Caco-2 (cell line): ENCODE results near the gene EIF4E1B. TPM values are rescaled to one million over a fixed set of nuclear protein-coding genes. Genes with fewer than 3 reads are reported as not detected.

Experiments
- BruUV-seq: library from RNA; stranded (reverse); fragments of 400-500 nt; replicated peaks from 2 replicates; lab custom pipeline; 2021; lab: Mats Ljungman, UMichigan
- CTCF ChIA-PET: fragments of 300-600 bp; sonication (Branson Sonifier 250); formaldehyde crosslinking; loops from one replicate; lab custom pipeline; 2022; ENCODE audit warnings: antibody characterized with exemption; lab: Charles Lee
- POLR2A ChIA-PET: fragments of 300-600 bp; sonication (Branson Sonifier 250); formaldehyde crosslinking; loops from one replicate; lab custom pipeline; 2022; ENCODE audit warnings: antibody characterized with exemption; lab: Charles Lee
- DNase-seq, 2 experiments: peaks; one replicate each; pipeline versions ENCODE4 v3.0.0 to v3.0.0-alpha.2; 2020 to 2022
- H3K27me3 ChIP-seq: replicated peaks from 2 replicates; pipeline ENCODE4 v1.6.0; 2011; ENCODE audit warnings: low read length; ENCODE audit not compliant: control insufficient read depth, insufficient read depth
- H3K36me3 ChIP-seq: 2 replicates; pipeline ENCODE4 v1.5.1; 2011; ENCODE audit warnings: low read length; ENCODE audit not compliant: control insufficient read depth, insufficient read depth
- H3K4me1 ChIP-seq: fragments of 250-450 bp; sonication (Bioruptor Pico); 2 replicates; pipeline ENCODE4 v1.5.1; 2020; ENCODE audit warnings: mild to moderate bottlenecking
- H3K4me3 ChIP-seq: 2 replicates; pipeline ENCODE4 v1.5.1; 2011; ENCODE audit warnings: low read depth, mild to moderate bottlenecking, control low read depth, low read length
- H3K9me3 ChIP-seq: fragments of 250-450 bp; sonication (Bioruptor Pico); 2 replicates; pipeline ENCODE4 v1.5.1; 2020; ENCODE audit warnings: mild to moderate bottlenecking, moderate library complexity
- H3K27ac Mint-ChIP-seq: one replicate; pipeline ENCODE4 v1.8.0; 2022; ENCODE audit warnings: mixed read lengths; ENCODE audit not compliant: unreplicated experiment
- H3K27me3 Mint-ChIP-seq: one replicate; pipeline ENCODE4 v1.8.0; 2022; ENCODE audit warnings: mixed read lengths; ENCODE audit not compliant: insufficient read depth, unreplicated experiment
- H3K36me3 Mint-ChIP-seq: one replicate; pipeline ENCODE4 v1.8.0; 2022; ENCODE audit warnings: mild to moderate bottlenecking, mixed read lengths; ENCODE audit not compliant: insufficient read depth, unreplicated experiment
- H3K4me1 Mint-ChIP-seq: one replicate; pipeline ENCODE4 v1.8.0; 2022; ENCODE audit warnings: low read depth, mixed read lengths; ENCODE audit not compliant: unreplicated experiment
- H3K4me3 Mint-ChIP-seq: one replicate; pipeline ENCODE4 v1.8.0; 2022; ENCODE audit warnings: mild to moderate bottlenecking, moderate library complexity, mixed read lengths; ENCODE audit not compliant: unreplicated experiment
- H3K9me3 Mint-ChIP-seq: one replicate; pipeline ENCODE4 v1.8.0; 2022; ENCODE audit warnings: mixed read lengths; ENCODE audit not compliant: unreplicated experiment
- CTCF ChIP-seq, 2 experiments: fragments of 200-600 bp in 1 of 2; IDR thresholded peaks; 1 replicate in 1 of 2; 2 replicates in 1 of 2; pipeline versions ENCODE4 v1.5.1 to v1.8.0; 2011 to 2022; ENCODE audit warnings: antibody characterized with exemption in 1 of 2, control low read depth in 1 of 2, inconsistent platforms in 1 of 2, low read depth in 1 of 2, low read length in 1 of 2, mild to moderate bottlenecking in 1 of 2, moderate library complexity in 1 of 2; ENCODE audit not compliant: insufficient read depth in 1 of 2, severe bottlenecking in 1 of 2, unreplicated experiment in 1 of 2
- intact Hi-C: fragments of 100-400 bp; cut with micrococcal nuclease; formaldehyde crosslinking; loops from one replicate; pipeline ENCODE4 v1.10.0; 2022; ENCODE audit not compliant: unreplicated experiment
- total RNA-seq: library from RNA; stranded (reverse); gene quantifications from 2 replicates; pipeline ENCODE4 v1.2.3, GENCODE V29; 2022

The EIF4E1B gene
- total RNA-seq, 1 experiment from 2014 or later: not detected

- intact Hi-C loops: loop anchor here (2.0 to 5.0 kb wide), 3 partner anchors 151 to 451 kb away; partner anchors contain the start of gene UNC5A
- no peaks in the 10 kb centered on the region for H3K27me3 ChIP-seq
- no peaks in the 10 kb centered on the region for H3K9me3 ChIP-seq
- ChIA-PET POLR2A (interaction anchor here (0.6 kb wide), 1 partner anchor 345 kb away, joined by 4 read pairs; no protein-coding TSS in a partner anchor), CTCF (interaction anchor here (0.6 to 2.3 kb wide), 70 partner anchors 9 to 933 kb away, joined by 3 to 34 read pairs (median 4); partner anchors contain the start of genes EIF4E1B, HK3, RNF44 and SNCB)
- no peaks in the 10 kb centered on the region for H3K36me3 ChIP-seq
- H3K4me3 ChIP-seq: no peak overlapping the region
- H3K4me1 ChIP-seq: no peaks in the 10 kb centered on the region
- DNase-seq: peak; percentile 77 to 83
- H3K27me3 Mint-ChIP-seq: peaks cover 6% of the 10 kb centered on the region
- no peak overlapping the region for H3K4me3 Mint-ChIP-seq
- H3K36me3 Mint-ChIP-seq: no peaks in the 10 kb centered on the region
- no TSS peak for BruUV-seq
- TF ChIP-seq CTCF (IDR thresholded peaks at IDR 0.05; ENCODE audit: insufficient read depth in 1 of 2, low read depth in 1 of 2, low read length in 1 of 2, severe bottlenecking in 1 of 2, unreplicated experiment in 1 of 2): peak; percentile 97 to 98
- H3K27ac Mint-ChIP-seq: no peak overlapping the region
- no peaks in the 10 kb centered on the region for H3K9me3 Mint-ChIP-seq
- no peaks in the 10 kb centered on the region for H3K4me1 Mint-ChIP-seq
Observed at GRCh38 chr5:176660860-176661641, 30.6 kb downstream of the EIF4E1B start.

GRCh38 chr5:176661676-176662075, 31.2 kb downstream of the EIF4E1B start:
- Histone ChIP-seq H3K9me3 (no peaks in the 10 kb centered on the region), H3K4me1 (no peaks in the 10 kb centered on the region), H3K4me3 (no peak overlapping the region), H3K27me3 (no peaks in the 10 kb centered on the region), H3K36me3 (no peaks in the 10 kb centered on the region)
- H3K27me3 Mint-ChIP-seq: peaks cover 6% of the 10 kb centered on the region
- H3K27ac Mint-ChIP-seq: no peak overlapping the region
- no peaks in the 10 kb centered on the region for H3K9me3 Mint-ChIP-seq
- no peak overlapping the region for H3K4me3 Mint-ChIP-seq
- no peak for TF ChIP-seq CTCF (IDR thresholded peaks at IDR 0.05; ENCODE audit: insufficient read depth in 1 of 2, low read depth in 1 of 2, low read length in 1 of 2, severe bottlenecking in 1 of 2, unreplicated experiment in 1 of 2)
- no TSS peak for BruUV-seq
- CTCF ChIA-PET: interaction anchor here (0.7 to 2.2 kb wide), 13 partner anchors 8 to 932 kb away, joined by 3 to 34 read pairs (median 8); partner anchors contain the start of genes RNF44 and TSPAN17
- DNase-seq: no peak
- H3K4me1 Mint-ChIP-seq: no peaks in the 10 kb centered on the region
- POLR2A ChIA-PET: no interaction called here
- intact Hi-C loops: loop anchor here (2.0 to 5.0 kb wide), 3 partner anchors 151 to 451 kb away; partner anchors contain the start of gene UNC5A
- H3K36me3 Mint-ChIP-seq: no peaks in the 10 kb centered on the region

- no peaks in the 10 kb centered on the region for H3K4me1 Mint-ChIP-seq
- no peak for TF ChIP-seq CTCF (IDR thresholded peaks at IDR 0.05; ENCODE audit: insufficient read depth in 1 of 2, low read depth in 1 of 2, low read length in 1 of 2, severe bottlenecking in 1 of 2, unreplicated experiment in 1 of 2)
- CTCF ChIA-PET: no interaction called here
- no peaks in the 10 kb centered on the region for H3K36me3 ChIP-seq
- no peaks in the 10 kb centered on the region for H3K27me3 ChIP-seq
- H3K4me3 ChIP-seq: no peak overlapping the region
- H3K27me3 Mint-ChIP-seq: peaks cover 11% of the 10 kb centered on the region
- no peaks in the 10 kb centered on the region for H3K36me3 Mint-ChIP-seq
- POLR2A ChIA-PET: no interaction called here
- no TSS peak for BruUV-seq
- H3K4me1 ChIP-seq: no peaks in the 10 kb centered on the region
- no peaks in the 10 kb centered on the region for H3K9me3 Mint-ChIP-seq
- H3K4me3 Mint-ChIP-seq: no peak overlapping the region
- no peak overlapping the region for H3K27ac Mint-ChIP-seq
- no peak for DNase-seq
- intact Hi-C loops: loop anchor here (5.0 kb wide), 2 partner anchors 150 to 450 kb away; partner anchors contain the start of gene UNC5A
- no peaks in the 10 kb centered on the region for H3K9me3 ChIP-seq
Observed at GRCh38 chr5:176662371-176663333, 32.2 kb downstream of the EIF4E1B start.
